K562 (cell line): ENCODE data around the gene MYL3. TPM values are rescaled to one million over a fixed set of nuclear protein-coding genes. Genes with fewer than 3 reads are reported as not detected.
A peak's percentile ranks its signal among the peaks of the same experiment; 100 is the strongest.

Source experiments
- ATAC-seq: fragments of 200-7000 bp; cut with Tn5 transposase; 3 replicates; pipeline ENCODE4 v1.9.1; 2020; ENCODE audit warnings: moderate library complexity
- BruUV-seq: library from RNA; stranded (reverse); fragments of 400-500 nt; replicated peaks from 2 replicates; lab custom pipeline; 2021; lab: Mats Ljungman, UMichigan
- CTCF ChIA-PET: fragments of 300-600 bp; formaldehyde crosslinking; extraction: SDS; loops from one replicate; lab custom pipeline; 2021; ENCODE audit warnings: low intra/inter-chr PET ratio; lab: Yijun Ruan, JAX
- POLR2A ChIA-PET: fragments of 300-600, 350-650 bp; sonication (Branson Sonifier 250); formaldehyde crosslinking; extraction: SDS; loops from one replicate; lab custom pipeline; 2021; ENCODE audit warnings: antibody characterized with exemption, inconsistent platforms; lab: Yijun Ruan, JAX
- DNase-seq, 4 experiments: peaks; one replicate each; pipeline versions ENCODE4 v3.0.0 to v3.0.0-alpha.2; 2011 to 2018; ENCODE audit warnings: low spot score in 3 of 4, mixed read lengths in 3 of 4; ENCODE audit errors: extremely low read depth in 1 of 4
- FAIRE-seq: peaks from 2 replicates; lab custom pipeline; 2011; peaks lifted over from hg19 to GRCh38; lab: Jason Lieb, UNC
- H2AFZ ChIP-seq: 2 replicates; pipeline ENCODE4 v1.6.0; 2011; ENCODE audit warnings: low read depth, low read length, control low read depth, inconsistent platforms
- H3K27ac ChIP-seq: fragments of 200-600 bp; 3 replicates; pipeline ENCODE4 v1.8.0; 2011; ENCODE audit warnings: low read depth, mild to moderate bottlenecking, control low read depth, inconsistent platforms, low read length, moderate library complexity, mixed read lengths; ENCODE audit errors: extremely low read depth
- H3K27me3 ChIP-seq, 2 experiments: fragments of 300-600 bp in 1 of 2; 2 replicates in 1 of 2; 3 replicates in 1 of 2; pipeline versions ENCODE4 v1.6.0 to v1.8.0; 2011; ENCODE audit warnings: inconsistent platforms in 2 of 2, low read length in 2 of 2, mild to moderate bottlenecking in 1 of 2, mixed read lengths in 1 of 2, moderate library complexity in 1 of 2; ENCODE audit not compliant: control insufficient read depth in 2 of 2, insufficient read depth in 2 of 2
- H3K36me3 ChIP-seq: fragments of 300-600 bp; 3 replicates; pipeline ENCODE4 v1.8.0; 2011; ENCODE audit warnings: mild to moderate bottlenecking, low read length, inconsistent platforms; ENCODE audit not compliant: control insufficient read depth, insufficient read depth
- H3K4me1 ChIP-seq, 2 experiments: fragments of 200-600 bp in 1 of 2; replicated peaks in 1 of 2; 2 replicates in 1 of 2; 3 replicates in 1 of 2; pipeline versions ENCODE4 v1.5.1 to v1.8.0; 2011; ENCODE audit warnings: inconsistent platforms in 2 of 2, low read length in 2 of 2, mild to moderate bottlenecking in 1 of 2, mixed read lengths in 1 of 2, moderate library complexity in 1 of 2; ENCODE audit not compliant: control insufficient read depth in 2 of 2, insufficient read depth in 2 of 2
- H3K4me2 ChIP-seq: 2 replicates; pipeline ENCODE4 v1.6.1; 2011; ENCODE audit warnings: low read length, control low read depth, inconsistent platforms, mixed read lengths; ENCODE audit not compliant: insufficient read depth
- H3K4me3 ChIP-seq: fragments of 200-600 bp; sonication (generic), shearing (Covaris generic); 2 replicates; pipeline ENCODE4 v1.5.1; 2016; ENCODE audit warnings: control low read depth, inconsistent platforms
- H3K79me2 ChIP-seq: fragments of 200-600 bp; 3 replicates; pipeline ENCODE4 v1.8.0; 2011; ENCODE audit warnings: low read length, inconsistent platforms; ENCODE audit not compliant: control insufficient read depth, insufficient read depth
- H3K9ac ChIP-seq, 2 experiments: 2 replicates each; pipeline versions ENCODE4 v1.6.0 to v1.6.1; 2011; ENCODE audit warnings: low read depth in 2 of 2, low read length in 2 of 2, control low read depth in 1 of 2, inconsistent platforms in 1 of 2, mild to moderate bottlenecking in 1 of 2, mixed read lengths in 1 of 2; ENCODE audit not compliant: insufficient read depth in 1 of 2
- H3K9me1 ChIP-seq: one replicate; pipeline ENCODE4 v1.6.0; 2011; ENCODE audit warnings: inconsistent platforms, mild to moderate bottlenecking, low read length, moderate library complexity; ENCODE audit not compliant: control insufficient read depth, insufficient read depth
- H3K9me3 ChIP-seq: replicated peaks from 2 replicates; pipeline ENCODE4 v1.5.1; 2011; ENCODE audit warnings: low read depth, low read length, inconsistent platforms; ENCODE audit not compliant: control insufficient read depth, insufficient read depth
- H4K20me1 ChIP-seq: replicated peaks from 2 replicates; pipeline ENCODE4 v1.6.1; 2011; ENCODE audit warnings: low read length, inconsistent platforms, mixed read lengths; ENCODE audit not compliant: control insufficient read depth, insufficient read depth
- CTCFL ChIP-seq: IDR thresholded peaks from 2 replicates; pipeline ENCODE4 v1.6.1; 2011; ENCODE audit warnings: borderline replicate concordance, low read depth, mild to moderate bottlenecking, moderate library complexity, low read length; ENCODE audit not compliant: insufficient read depth, poor library complexity, severe bottlenecking
- HEY1 ChIP-seq: fragments of 250-450 bp; sonication (Bioruptor Pico); IDR thresholded peaks from 2 replicates; pipeline ENCODE4 v1.5.0; 2020; ENCODE audit warnings: mild to moderate bottlenecking, moderate library complexity, borderline replicate concordance
- OTX1 ChIP-seq: fragments of 450-650 bp; formaldehyde crosslinking; IDR thresholded peaks from 2 replicates; pipeline ENCODE4 v1.4.0; 2022; ENCODE audit warnings: mild to moderate bottlenecking
- PKNOX1 ChIP-seq: fragments of 450-650 bp; IDR thresholded peaks from 2 replicates; pipeline ENCODE4 v1.6.1; 2016
- STAG1 ChIP-seq: sonication (generic); formaldehyde crosslinking; IDR thresholded peaks from 2 replicates; pipeline ENCODE4 v1.5.0; 2020; ENCODE audit warnings: missing genetic modification reagents, borderline replicate concordance
- TAF9B ChIP-seq: fragments of 450-650 bp; IDR thresholded peaks from 2 replicates; pipeline ENCODE4 v1.6.1; 2018; ENCODE audit warnings: mild to moderate bottlenecking; ENCODE audit not compliant: partially characterized antibody
- ZBTB7A ChIP-seq: IDR thresholded peaks from 2 replicates; pipeline ENCODE4 v1.6.1; 2011; ENCODE audit warnings: low read depth, mild to moderate bottlenecking, low read length, moderate library complexity, borderline replicate concordance; ENCODE audit not compliant: control insufficient read depth
- ZKSCAN8 ChIP-seq: fragments of 200-800 bp; sonication (Bioruptor generic); IDR thresholded peaks from 2 replicates; pipeline ENCODE4 v1.6.1; 2016; ENCODE audit warnings: missing genetic modification characterization, missing compliant biosample characterization
- ZNF76 ChIP-seq: fragments of 250-450 bp; sonication (Bioruptor Pico); IDR thresholded peaks from 2 replicates; pipeline ENCODE4 v1.4.0; 2020; ENCODE audit warnings: mild to moderate bottlenecking, moderate library complexity, borderline replicate concordance
- WGBS: fragments of 100-300 bp; shearing (Covaris generic); methylation state at CpG from one replicate; pipeline ENCODE4 v1.1.6; 2016; ENCODE audit warnings: low coverage, mixed read lengths; ENCODE audit not compliant: insufficient coverage; ENCODE audit errors: missing lambda C conversion rate; 5-methylcytosine and 5-hydroxymethylcytosine counted together
- in situ Hi-C: fragments of 300-500 bp; cut with MboI; formaldehyde crosslinking; loops from 4 replicates; pipeline ENCODE4 v1.15.0; 2018; ENCODE audit warnings: inconsistent platforms, mixed read lengths
- intact Hi-C: fragments of 100-400 bp; cut with micrococcal nuclease; formaldehyde crosslinking; loops from 2 replicates; pipeline ENCODE4 v1.14.2; 2022
- polyA plus RNA-seq, 8 experiments: library from polyadenylated mRNA; depleted of rRNA in 4 of 8; stranded (reverse) in 5 of 8; unstranded in 3 of 8; fragments of >200 nt; fragmentation: Nextera tagmentation in 2 of 8; fragmentation: Illumina TruSeq in 1 of 8; extraction: Ambion mirVana in 2 of 8; extraction: Trizol in 1 of 8; gene quantifications; 2 replicates each; pipeline versions ENCODE4 v1.2.1 to v1.2.3, GENCODE V29; 2011 to 2014; ENCODE audit warnings: inconsistent platforms in 1 of 8, missing spikeins in 1 of 8
- total RNA-seq, 7 experiments: library from RNA; depleted of rRNA in 6 of 7; stranded (reverse); fragments of >200 nt in 6 of 7; fragmentation: Illumina TruSeq in 2 of 7; extraction: Trizol in 2 of 7; gene quantifications; 2 replicates each; pipeline versions ENCODE4 v1.2.1 to v1.2.3, GENCODE V29; 2011 to 2021; ENCODE audit warnings: low replicate concordance in 1 of 7

The MYL3 gene
- total and polyA plus RNA-seq, 9 of the 15 experiments (the other 6 are each of a cell fraction or from before 2014, with no cell fraction given) = 0.14 to 0.45 TPM; not detected in 7

- in situ Hi-C loops (no loop called here), intact Hi-C loops (no loop called here)
- H3K79me2 ChIP-seq = no peaks in the 10 kb centered on the region
- TF ChIP-seq CTCFL (peak; percentile 41), ZBTB7A (peak; percentile 40; the same call in 1 of the 2 replicates), TAF9B (no peak), ZKSCAN8 (CRISPR knock-in tag) (peak; percentile 7; the same call in 1 of the 2 replicates), STAG1 (CRISPR knock-in tag) (no peak), PKNOX1 (no peak), ZNF76 (CRISPR knock-in tag) (no peak), OTX1 (CRISPR knock-in tag) (no peak), HEY1 (CRISPR knock-in tag) (no peak)
- no peak overlapping the region for H3K27ac ChIP-seq
- CTCF ChIA-PET = no interaction called here
- no peaks in the 10 kb centered on the region for H3K9me1 ChIP-seq
- 1% methylated on average over 10 of the region's 17 CpGs for WGBS
- DNase-seq (no peak), FAIRE-seq (no peak), ATAC-seq (no peak)
- H3K36me3 ChIP-seq = no peaks in the 10 kb centered on the region
- no peak overlapping the region for H3K4me3 ChIP-seq
- peaks cover 18 to 76% of the 10 kb centered on the region in 2 experiments; a peak in 4 of 5 replicates for H3K27me3 ChIP-seq
- peaks cover 0 to 5% of the 10 kb centered on the region in 2 experiments; a peak in 1 of 5 replicates for H3K4me1 ChIP-seq
- H3K9me3 ChIP-seq = no peaks in the 10 kb centered on the region
- H3K9ac ChIP-seq = peak overlapping the region in 1 of 2 experiments; percentile 64; a peak in 2 of 4 replicates
- H3K4me2 ChIP-seq = no peak overlapping the region
- POLR2A ChIA-PET = interaction anchor here (1.1 kb wide), 1 partner anchor 12 kb away, joined by 3 read pairs; no protein-coding TSS in a partner anchor
- H2AFZ ChIP-seq = no peak overlapping the region
- H4K20me1 ChIP-seq = no peaks in the 10 kb centered on the region; the same call in 1 of the 2 replicates
- no TSS peak for BruUV-seq
Observed at GRCh38 chr3:46856576-46857471, 6.4 kb downstream of the MYL3 start.
